Panc1 (cell line): ENCODE measurements around the gene STMND1. TPM values are rescaled to one million over a fixed set of nuclear protein-coding genes. Genes with fewer than 3 reads are reported as not detected.

Experiments used
- ATAC-seq: fragments of 200-7000 bp; cut with Tn5 transposase; 2 replicates; pipeline ENCODE4 v1.9.1; 2020; ENCODE audit warnings: mild to moderate bottlenecking, moderate library complexity
- BruUV-seq: library from RNA; stranded (reverse); fragments of 400-500 nt; replicated peaks from 2 replicates; lab custom pipeline; 2021; lab: Mats Ljungman, UMichigan
- CTCF ChIA-PET: fragments of 300-600 bp; sonication (Branson Sonifier 250); formaldehyde crosslinking; loops from one replicate; lab custom pipeline; 2022; ENCODE audit warnings: antibody characterized with exemption; lab: Charles Lee
- POLR2A ChIA-PET: fragments of 300-600 bp; sonication (Branson Sonifier 250); formaldehyde crosslinking; loops from one replicate; lab custom pipeline; 2022; ENCODE audit warnings: antibody characterized with exemption; lab: Charles Lee
- DNase-seq: peaks from one replicate; pipeline ENCODE4 v3.0.0-alpha.2; 2010; ENCODE audit warnings: low read depth, low spot score
- H3K27ac ChIP-seq: 2 replicates; pipeline ENCODE4 v1.5.1; 2011; ENCODE audit warnings: mild to moderate bottlenecking, low read length, inconsistent platforms
- H3K27me3 ChIP-seq: fragments of 200-500 bp; sonication (Bioruptor generic); 2 replicates; pipeline ENCODE4 v1.6.0; 2014; ENCODE audit warnings: low read length, inconsistent platforms; ENCODE audit not compliant: control insufficient read depth, insufficient read depth
- H3K36me3 ChIP-seq: fragments of 200-500 bp; sonication (Bioruptor generic); 2 replicates; pipeline ENCODE4 v1.5.1; 2014; ENCODE audit warnings: inconsistent platforms, mild to moderate bottlenecking, low read length, moderate library complexity; ENCODE audit not compliant: control insufficient read depth, insufficient read depth
- H3K4me1 ChIP-seq: 2 replicates; pipeline ENCODE4 v1.5.1; 2011; ENCODE audit warnings: inconsistent platforms, mild to moderate bottlenecking, low read length, moderate library complexity; ENCODE audit not compliant: control insufficient read depth, insufficient read depth
- H3K4me3 ChIP-seq, 2 experiments: 2 replicates each; pipeline ENCODE4 v1.5.1; 2011 to 2012; ENCODE audit warnings: low read depth in 2 of 2, low read length in 2 of 2, mild to moderate bottlenecking in 2 of 2, inconsistent platforms in 1 of 2, moderate library complexity in 1 of 2
- H3K9me3 ChIP-seq: fragments of 200-500 bp; sonication (Bioruptor generic); 2 replicates; pipeline ENCODE4 v1.5.1; 2014; ENCODE audit warnings: low read depth, mild to moderate bottlenecking, inconsistent platforms, low read length, moderate library complexity; ENCODE audit not compliant: control insufficient read depth, insufficient read depth
- POLR2AphosphoS5 ChIP-seq: IDR thresholded peaks from 2 replicates; pipeline ENCODE4 v1.6.1; 2012; ENCODE audit warnings: mild to moderate bottlenecking, low read depth, low read length, moderate library complexity
- SIN3A ChIP-seq: IDR thresholded peaks from 2 replicates; pipeline ENCODE4 v1.6.1; 2012; ENCODE audit warnings: low read depth, mild to moderate bottlenecking, low read length, moderate library complexity, borderline replicate concordance; ENCODE audit not compliant: insufficient read depth
- TCF7L2 ChIP-seq: IDR thresholded peaks from 2 replicates; pipeline ENCODE4 v1.6.1; 2011; ENCODE audit warnings: mild to moderate bottlenecking, low read depth, low read length, inconsistent platforms
- in situ Hi-C: cut with HindIII; loops from 2 replicates; pipeline ENCODE4 v1.10.0; 2016; ENCODE audit warnings: low sequenced_read_pairs, low pct_unique_long_range_greater_than_20kb
- intact Hi-C: fragments of 100-400 bp; cut with micrococcal nuclease; formaldehyde crosslinking; loops from one replicate; pipeline ENCODE4 v1.10.0; 2022; ENCODE audit not compliant: unreplicated experiment
- total RNA-seq: library from RNA; stranded (reverse); gene quantifications from one replicate; pipeline ENCODE4 v1.2.1, GENCODE V29; 2021; ENCODE audit not compliant: unreplicated experiment
- TF ChIP-seq, protein P1 (sequence below): fragments of 450-650 bp; IDR thresholded peaks from 2 replicates; pipeline ENCODE4 v1.5.1; 2017; ENCODE audit warnings: mild to moderate bottlenecking
- TF ChIP-seq, protein P2 (sequence below), 2 experiments: IDR thresholded peaks; 2 replicates each; pipeline ENCODE4 v1.6.1; 2011 to 2012; ENCODE audit warnings: low read depth in 2 of 2, control low read depth in 1 of 2, low read length in 1 of 2, mild to moderate bottlenecking in 1 of 2, moderate library complexity in 1 of 2; ENCODE audit not compliant: insufficient read depth in 1 of 2

Gene STMND1
- total RNA-seq, 1 experiment from 2014 or later: not detected

DNA sequence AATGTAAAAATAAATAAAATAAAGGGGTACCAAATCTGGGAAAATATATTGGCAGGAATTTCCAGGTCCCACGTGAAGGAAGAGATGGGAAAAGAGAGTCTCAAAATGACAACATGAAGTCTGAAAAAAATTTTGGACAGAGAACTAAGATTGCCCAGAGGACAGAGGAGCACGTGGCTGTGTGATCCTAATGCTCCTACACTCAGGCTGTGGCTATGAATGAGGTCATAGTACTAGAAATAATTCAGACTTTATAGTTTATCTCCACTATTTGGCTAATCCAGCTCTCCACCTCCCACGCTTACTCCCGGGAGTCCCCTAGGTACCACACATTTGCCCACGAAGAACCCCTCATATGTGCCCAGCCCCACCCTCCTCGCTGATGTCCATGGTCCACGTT lies 42.8 kb upstream of the STMND1 start:
- H3K27me3 ChIP-seq: peaks cover 5% of the 10 kb centered on the region
- TF ChIP-seq, protein P1, sequence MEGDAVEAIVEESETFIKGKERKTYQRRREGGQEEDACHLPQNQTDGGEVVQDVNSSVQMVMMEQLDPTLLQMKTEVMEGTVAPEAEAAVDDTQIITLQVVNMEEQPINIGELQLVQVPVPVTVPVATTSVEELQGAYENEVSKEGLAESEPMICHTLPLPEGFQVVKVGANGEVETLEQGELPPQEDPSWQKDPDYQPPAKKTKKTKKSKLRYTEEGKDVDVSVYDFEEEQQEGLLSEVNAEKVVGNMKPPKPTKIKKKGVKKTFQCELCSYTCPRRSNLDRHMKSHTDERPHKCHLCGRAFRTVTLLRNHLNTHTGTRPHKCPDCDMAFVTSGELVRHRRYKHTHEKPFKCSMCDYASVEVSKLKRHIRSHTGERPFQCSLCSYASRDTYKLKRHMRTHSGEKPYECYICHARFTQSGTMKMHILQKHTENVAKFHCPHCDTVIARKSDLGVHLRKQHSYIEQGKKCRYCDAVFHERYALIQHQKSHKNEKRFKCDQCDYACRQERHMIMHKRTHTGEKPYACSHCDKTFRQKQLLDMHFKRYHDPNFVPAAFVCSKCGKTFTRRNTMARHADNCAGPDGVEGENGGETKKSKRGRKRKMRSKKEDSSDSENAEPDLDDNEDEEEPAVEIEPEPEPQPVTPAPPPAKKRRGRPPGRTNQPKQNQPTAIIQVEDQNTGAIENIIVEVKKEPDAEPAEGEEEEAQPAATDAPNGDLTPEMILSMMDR: no peak
- TF ChIP-seq, protein P2, sequence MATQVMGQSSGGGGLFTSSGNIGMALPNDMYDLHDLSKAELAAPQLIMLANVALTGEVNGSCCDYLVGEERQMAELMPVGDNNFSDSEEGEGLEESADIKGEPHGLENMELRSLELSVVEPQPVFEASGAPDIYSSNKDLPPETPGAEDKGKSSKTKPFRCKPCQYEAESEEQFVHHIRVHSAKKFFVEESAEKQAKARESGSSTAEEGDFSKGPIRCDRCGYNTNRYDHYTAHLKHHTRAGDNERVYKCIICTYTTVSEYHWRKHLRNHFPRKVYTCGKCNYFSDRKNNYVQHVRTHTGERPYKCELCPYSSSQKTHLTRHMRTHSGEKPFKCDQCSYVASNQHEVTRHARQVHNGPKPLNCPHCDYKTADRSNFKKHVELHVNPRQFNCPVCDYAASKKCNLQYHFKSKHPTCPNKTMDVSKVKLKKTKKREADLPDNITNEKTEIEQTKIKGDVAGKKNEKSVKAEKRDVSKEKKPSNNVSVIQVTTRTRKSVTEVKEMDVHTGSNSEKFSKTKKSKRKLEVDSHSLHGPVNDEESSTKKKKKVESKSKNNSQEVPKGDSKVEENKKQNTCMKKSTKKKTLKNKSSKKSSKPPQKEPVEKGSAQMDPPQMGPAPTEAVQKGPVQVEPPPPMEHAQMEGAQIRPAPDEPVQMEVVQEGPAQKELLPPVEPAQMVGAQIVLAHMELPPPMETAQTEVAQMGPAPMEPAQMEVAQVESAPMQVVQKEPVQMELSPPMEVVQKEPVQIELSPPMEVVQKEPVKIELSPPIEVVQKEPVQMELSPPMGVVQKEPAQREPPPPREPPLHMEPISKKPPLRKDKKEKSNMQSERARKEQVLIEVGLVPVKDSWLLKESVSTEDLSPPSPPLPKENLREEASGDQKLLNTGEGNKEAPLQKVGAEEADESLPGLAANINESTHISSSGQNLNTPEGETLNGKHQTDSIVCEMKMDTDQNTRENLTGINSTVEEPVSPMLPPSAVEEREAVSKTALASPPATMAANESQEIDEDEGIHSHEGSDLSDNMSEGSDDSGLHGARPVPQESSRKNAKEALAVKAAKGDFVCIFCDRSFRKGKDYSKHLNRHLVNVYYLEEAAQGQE (IDR thresholded peaks at IDR 0.05; ENCODE audit: insufficient read depth in 1 of 2, low read depth in 2 of 2, low read length in 1 of 2): no peak
- no peak for TF ChIP-seq POLR2AphosphoS5
- no peak for TF ChIP-seq SIN3A
- no peak for TF ChIP-seq TCF7L2
- ChIA-PET POLR2A (no interaction called here), CTCF (no interaction called here)
- no peaks in the 10 kb centered on the region for H3K36me3 ChIP-seq
- H3K4me1 ChIP-seq: no peaks in the 10 kb centered on the region
- DNase-seq (no peak), ATAC-seq (no peak)
- BruUV-seq: no TSS peak
- H3K9me3 ChIP-seq: no peaks in the 10 kb centered on the region
- in situ Hi-C loops: no loop called here
- no peak overlapping the region for H3K4me3 ChIP-seq
- intact Hi-C loops: no loop called here
- H3K27ac ChIP-seq: no peak overlapping the region

DNA sequence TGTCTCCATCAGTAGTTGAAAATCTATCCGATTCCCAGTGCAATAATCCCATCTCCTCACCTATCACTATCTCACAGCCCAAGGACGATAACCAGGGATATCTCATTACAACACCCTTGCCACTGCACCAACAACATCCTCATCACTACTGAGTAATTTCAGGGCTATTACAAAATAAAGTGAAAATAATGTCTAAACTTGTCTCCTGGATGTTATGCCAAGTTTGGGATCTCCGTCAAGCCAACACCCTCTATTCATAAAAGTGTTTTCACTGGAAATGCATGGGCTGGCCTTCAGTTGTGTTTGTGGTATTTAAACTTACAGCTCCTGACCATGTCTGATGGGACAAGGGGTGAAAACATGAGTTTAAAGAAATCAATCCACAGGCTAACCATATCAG lies 42.0 kb upstream of the STMND1 start:
- Histone ChIP-seq H3K36me3 (no peaks in the 10 kb centered on the region), H3K27ac (no peak overlapping the region), H3K27me3 (peaks cover 5% of the 10 kb centered on the region), H3K4me3 (no peak overlapping the region), H3K9me3 (no peaks in the 10 kb centered on the region), H3K4me1 (no peaks in the 10 kb centered on the region)
- DNase-seq: no peak
- no TSS peak for BruUV-seq
- TF ChIP-seq, protein P1: no peak
- no peak for TF ChIP-seq SIN3A
- TF ChIP-seq TCF7L2: no peak
- no peak for TF ChIP-seq POLR2AphosphoS5
- TF ChIP-seq, protein P2 (IDR thresholded peaks at IDR 0.05; ENCODE audit: insufficient read depth in 1 of 2, low read depth in 2 of 2, low read length in 1 of 2): no peak
- ATAC-seq: no peak
- intact Hi-C loops (no loop called here), in situ Hi-C loops (no loop called here)
- ChIA-PET CTCF (no interaction called here), POLR2A (no interaction called here)
